ENCODE measurements around the gene MAST2.

- no peak for TF ChIP-seq CTCF (IDR thresholded peaks at IDR 0.05; ENCODE audit: low read depth, low read length)
- no peak for TF ChIP-seq POLR2A (IDR thresholded peaks at IDR 0.05; ENCODE audit: extremely low read depth, insufficient read length)
- no peak for TF ChIP-seq MAX (IDR thresholded peaks at IDR 0.05; ENCODE audit: low read depth, low read length)
Observed at GRCh38 chr1:46030876-46031660, 227.7 kb downstream of the MAST2 start.
